HepG2 (cell line): ENCODE results near the gene FHL5. TPM values are rescaled to one million over a fixed set of nuclear protein-coding genes. Genes with fewer than 3 reads are reported as not detected.

Experiments
- BCLAF1 ChIP-seq: fragments of 450-650 bp; IDR thresholded peaks from 2 replicates; pipeline ENCODE4 v1.6.1; 2017; ENCODE audit warnings: mild to moderate bottlenecking
- FOXO4 ChIP-seq: sonication (generic); formaldehyde crosslinking; conservative IDR thresholded peaks from 2 replicates; pipeline ENCODE4 v1.8.1; 2023; ENCODE audit warnings: missing genetic modification reagents
- HDAC2 ChIP-seq: sonication (generic); formaldehyde crosslinking; IDR thresholded peaks from 2 replicates; pipeline ENCODE4 v1.4.0; 2020; ENCODE audit warnings: missing genetic modification reagents
- HNRNPLL ChIP-seq: fragments of 200-400 bp; formaldehyde crosslinking; IDR thresholded peaks from 2 replicates; pipeline ENCODE4 v1.6.1; 2017; ENCODE audit warnings: mild to moderate bottlenecking, low read depth, low read length; ENCODE audit not compliant: poor library complexity, severe bottlenecking
- IRF2 ChIP-seq: IDR thresholded peaks from 2 replicates; pipeline ENCODE4 v1.6.1; 2018; ENCODE audit warnings: missing genetic modification reagents, missing compliant biosample characterization
- PHF8 ChIP-seq: sonication (generic); formaldehyde crosslinking; IDR thresholded peaks from 2 replicates; pipeline ENCODE4 v1.5.0; 2020; ENCODE audit warnings: missing genetic modification reagents
- ZBTB10 ChIP-seq: sonication (generic); formaldehyde crosslinking; IDR thresholded peaks from 2 replicates; pipeline ENCODE4 v1.4.0; 2020; ENCODE audit warnings: missing genetic modification reagents, borderline replicate concordance
- ZNF646 ChIP-seq: sonication (generic); formaldehyde crosslinking; IDR thresholded peaks from 2 replicates; pipeline ENCODE4 v1.9.0; 2021; ENCODE audit warnings: mild to moderate bottlenecking, missing genetic modification reagents
- ZNF687 ChIP-seq: sonication (generic); formaldehyde crosslinking; IDR thresholded peaks from 2 replicates; pipeline ENCODE4 v1.5.1; 2020; ENCODE audit warnings: mild to moderate bottlenecking, missing genetic modification reagents, moderate library complexity
- polyA plus RNA-seq, 8 experiments: library from polyadenylated mRNA; depleted of rRNA in 3 of 8; stranded (reverse) in 7 of 8; unstranded in 1 of 8; fragments of >200 nt; fragmentation: Illumina TruSeq in 4 of 8; extraction: Trizol in 4 of 8; gene quantifications; 2 replicates each; pipeline versions ENCODE4 v1.2.1 to v1.2.3, GENCODE V29; 2011 to 2016; ENCODE audit warnings: low read depth in 4 of 8, missing spikeins in 1 of 8, mixed read lengths in 1 of 8; ENCODE audit not compliant: insufficient read depth in 1 of 8
- total RNA-seq, 5 experiments: library from RNA; depleted of rRNA; stranded (reverse); fragments of >200 nt; fragmentation: Illumina TruSeq; extraction: Trizol; gene quantifications; 2 replicates each; pipeline ENCODE4 v1.2.3, GENCODE V29; 2016; ENCODE audit warnings: low read depth in 1 of 5

Gene FHL5
- total and polyA plus RNA-seq, 2 of the 13 experiments (the other 11 are each of a cell fraction or from before 2014, with no cell fraction given), result not detected

GRCh38 chr6:96521644-96522464 is 41.1 kb upstream of the FHL5 start, which contains the start of gene UFL1 (continued):
- peak; percentile 90 for TF ChIP-seq ZNF687
- TF ChIP-seq ZBTB10 (CRISPR knock-in tag), result no peak
- TF ChIP-seq BCLAF1, result no peak
- peak; percentile 99 for TF ChIP-seq PHF8 (CRISPR knock-in tag)
- TF ChIP-seq FOXO4 (CRISPR knock-in tag), result no peak
- TF ChIP-seq IRF2 (CRISPR knock-in tag), result peak; percentile 78
- TF ChIP-seq HDAC2 (CRISPR knock-in tag), result peak; percentile 40; the same call in 1 of the 2 replicates
- no peak for TF ChIP-seq ZNF646 (CRISPR knock-in tag)
- peak; percentile 99 for TF ChIP-seq HNRNPLL
